GM12875 (cell line): ENCODE results near the gene RDH12.

Experiments used
- H3K4me3 ChIP-seq: one replicate; pipeline ENCODE4 v1.5.1; 2011; ENCODE audit warnings: low read depth, low read length, control low read depth
- CTCF ChIP-seq: IDR thresholded peaks from 2 replicates; pipeline ENCODE4 v1.5.1; 2011; ENCODE audit warnings: low read depth, mild to moderate bottlenecking, control low read depth, inconsistent platforms, low read length, moderate library complexity, borderline replicate concordance; ENCODE audit not compliant: insufficient read depth

RDH12 gene

GRCh38 chr14:67683842-67684241, 17.8 kb upstream of the RDH12 start:
- no peak overlapping the region for H3K4me3 ChIP-seq
- TF ChIP-seq CTCF, result no peak

GRCh38 chr14:67690011-67690410, 11.7 kb upstream of the RDH12 start:
- H3K4me3 ChIP-seq, result no peak overlapping the region
- no peak for TF ChIP-seq CTCF

GRCh38 chr14:67694791-67695393, 6.8 kb upstream of the RDH12 start:
- TF ChIP-seq CTCF, result no peak
- peak overlapping the region; percentile 74 for H3K4me3 ChIP-seq

GRCh38 chr14:67695394-67695949, 6.2 kb upstream of the RDH12 start, which contains the start of gene RDH11:
TSS of gene RDH11 (minus strand) at chr14:67695764. CDS start at chr14:67695703, 61 bp downstream.
- TF ChIP-seq CTCF, result no peak
- peak within 1 kb of the TSS; percentile 74 for H3K4me3 ChIP-seq

GRCh38 chr14:67697006-67697405, 4.7 kb upstream of the RDH12 start:
- no peak for TF ChIP-seq CTCF
- no peak overlapping the region for H3K4me3 ChIP-seq

GRCh38 chr14:67698179-67698578, 3.5 kb upstream of the RDH12 start:
- H3K4me3 ChIP-seq, result no peak overlapping the region
- TF ChIP-seq CTCF, result no peak

GRCh38 chr14:67703997-67704396, 2.3 kb downstream of the RDH12 start:
- no peak overlapping the region for H3K4me3 ChIP-seq
- no peak for TF ChIP-seq CTCF
